DOHH2 (cell line): ENCODE measurements around the gene DLG1.

Source experiments
- H3F3A ChIP-seq: fragments of 200-600 bp; sonication (generic), shearing (Covaris generic); 2 replicates; pipeline ENCODE4 v1.6.0; 2016; ENCODE audit warnings: antibody characterized with exemption, mild to moderate bottlenecking; ENCODE audit not compliant: control insufficient read depth, insufficient read depth
- H3K27ac ChIP-seq: fragments of 200-600 bp; sonication (generic); 2 replicates; pipeline ENCODE4 v1.5.1; 2014; ENCODE audit warnings: low read depth, mild to moderate bottlenecking, low read length, moderate library complexity
- H3K27me3 ChIP-seq: fragments of 200-600 bp; sonication (generic); 2 replicates; pipeline ENCODE4 v1.6.1; 2014; ENCODE audit warnings: mild to moderate bottlenecking, low read length, mixed read lengths; ENCODE audit not compliant: control insufficient read depth
- H3K36me3 ChIP-seq: fragments of 200-600 bp; sonication (generic); 2 replicates; pipeline ENCODE4 v1.6.1; 2014; ENCODE audit warnings: mild to moderate bottlenecking, low read length, moderate library complexity, mixed read lengths; ENCODE audit not compliant: control insufficient read depth
- H3K4me1 ChIP-seq: fragments of 200-600 bp; sonication (generic); 2 replicates; pipeline ENCODE4 v1.6.1; 2014; ENCODE audit warnings: mild to moderate bottlenecking, low read length, mixed read lengths; ENCODE audit not compliant: control insufficient read depth
- H3K4me2 ChIP-seq: fragments of 200-600 bp; sonication (generic); 2 replicates; pipeline ENCODE4 v1.6.0; 2014; ENCODE audit warnings: mild to moderate bottlenecking, low read length, moderate library complexity
- H3K4me3 ChIP-seq: fragments of 200-600 bp; sonication (generic); 2 replicates; pipeline ENCODE4 v1.5.1; 2014; ENCODE audit warnings: mild to moderate bottlenecking, low read length, mixed read lengths
- H3K79me2 ChIP-seq: fragments of 200-600 bp; sonication (generic); 2 replicates; pipeline ENCODE4 v1.6.1; 2014; ENCODE audit warnings: mild to moderate bottlenecking, low read length, mixed read lengths; ENCODE audit not compliant: control insufficient read depth
- H3K9me2 ChIP-seq: fragments of 200-600 bp; sonication (generic); replicated peaks from 2 replicates; pipeline ENCODE4 v1.6.1; 2014; ENCODE audit warnings: mild to moderate bottlenecking, low read length, mixed read lengths; ENCODE audit not compliant: control insufficient read depth
- H3K9me3 ChIP-seq: fragments of 200-600 bp; sonication (generic); 2 replicates; pipeline ENCODE4 v1.6.1; 2014; ENCODE audit warnings: antibody characterized with exemption, low read length, mixed read lengths; ENCODE audit not compliant: control insufficient read depth, insufficient read depth
- H4K20me1 ChIP-seq: fragments of 200-600 bp; sonication (generic); 2 replicates; pipeline ENCODE4 v1.6.0; 2014; ENCODE audit warnings: low read depth, mild to moderate bottlenecking, antibody characterized with exemption, low read length, moderate library complexity; ENCODE audit not compliant: control insufficient read depth, insufficient read depth
- CTCF ChIP-seq: fragments of 200-600 bp; sonication (generic); IDR thresholded peaks from one replicate; pipeline ENCODE4 v1.5.1; 2014; ENCODE audit warnings: antibody characterized with exemption, mild to moderate bottlenecking, low read depth, low read length; ENCODE audit not compliant: poor library complexity, severe bottlenecking
- EZH2phosphoT487 ChIP-seq: fragments of 200-600 bp; sonication (generic); IDR thresholded peaks from 2 replicates; pipeline ENCODE4 v1.6.1; 2017; ENCODE audit warnings: borderline replicate concordance, mild to moderate bottlenecking, antibody characterized with exemption, low read length, moderate library complexity, mixed read lengths

DLG1 gene

DNA sequence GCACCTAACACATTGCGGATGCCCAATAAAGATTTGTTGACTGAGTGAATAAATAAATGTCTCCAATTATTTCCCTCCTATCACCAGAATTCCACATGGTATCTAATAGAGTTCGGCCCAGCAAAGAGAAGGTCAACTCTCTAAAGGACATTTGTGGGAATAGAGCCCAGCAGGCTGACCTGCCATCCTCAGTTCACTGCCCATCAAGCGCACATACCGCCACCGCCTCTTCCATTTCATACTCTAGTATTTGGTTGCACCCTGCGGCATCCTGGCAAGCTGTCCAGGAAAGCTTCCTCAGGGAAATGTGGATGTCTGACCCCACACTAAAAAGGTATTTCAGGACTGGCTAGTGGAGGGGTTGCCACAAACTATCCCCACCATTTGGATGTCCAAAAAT lies 29.8 kb upstream of the DLG1 start:
- Histone ChIP-seq H3K36me3 (no peaks in the 10 kb centered on the region), H3K9me2 (no peaks in the 10 kb centered on the region), H4K20me1 (no peaks in the 10 kb centered on the region), H3K9me3 (no peaks in the 10 kb centered on the region), H3K27me3 (peaks cover 8% of the 10 kb centered on the region; the same call in 1 of the 2 replicates), H3K27ac (no peak overlapping the region), H3K4me3 (no peak overlapping the region), H3K4me2 (no peak overlapping the region), H3F3A (no peaks in the 10 kb centered on the region), H3K4me1 (no peaks in the 10 kb centered on the region), H3K79me2 (no peaks in the 10 kb centered on the region)
- no peak for TF ChIP-seq EZH2phosphoT487
- no peak for TF ChIP-seq CTCF

GRCh38 chr3:197327701-197328100 lies 29.3 kb upstream of the DLG1 start:
- H3K4me3 ChIP-seq: no peak overlapping the region
- H3F3A ChIP-seq: no peaks in the 10 kb centered on the region
- H3K9me2 ChIP-seq: no peaks in the 10 kb centered on the region
- H4K20me1 ChIP-seq: no peaks in the 10 kb centered on the region
- no peaks in the 10 kb centered on the region for H3K9me3 ChIP-seq
- H3K4me1 ChIP-seq: no peaks in the 10 kb centered on the region
- TF ChIP-seq EZH2phosphoT487 (no peak), CTCF (no peak)
- peaks cover 8% of the 10 kb centered on the region; the same call in 1 of the 2 replicates for H3K27me3 ChIP-seq
- H3K4me2 ChIP-seq: no peak overlapping the region
- no peaks in the 10 kb centered on the region for H3K79me2 ChIP-seq
- no peak overlapping the region for H3K27ac ChIP-seq
- no peaks in the 10 kb centered on the region for H3K36me3 ChIP-seq

DNA sequence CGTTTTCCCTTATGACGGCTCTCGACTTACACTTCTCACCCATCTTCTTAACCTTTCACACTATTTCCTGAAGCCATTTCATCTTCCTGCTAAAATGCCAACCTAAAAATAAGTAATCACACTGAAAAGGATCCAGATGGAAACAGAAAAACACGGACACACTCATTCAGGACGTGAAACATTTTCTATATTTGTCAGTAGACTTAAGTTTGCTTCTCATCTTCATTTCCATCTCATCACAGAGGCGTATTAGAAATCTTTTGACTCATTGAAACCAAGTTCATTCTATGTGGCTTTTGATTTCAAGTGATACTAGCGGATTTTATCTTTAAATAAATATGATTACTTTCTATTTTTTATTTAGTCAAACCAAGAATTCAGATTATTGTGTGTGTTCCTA lies 27.4 kb upstream of the DLG1 start:
- H3K4me2 ChIP-seq: no peak overlapping the region
- H3K27ac ChIP-seq: no peak overlapping the region
- H3K9me3 ChIP-seq: no peaks in the 10 kb centered on the region
- no peaks in the 10 kb centered on the region for H3K79me2 ChIP-seq
- H4K20me1 ChIP-seq: no peaks in the 10 kb centered on the region
- no peak for TF ChIP-seq EZH2phosphoT487
- TF ChIP-seq CTCF: no peak
- no peaks in the 10 kb centered on the region for H3K36me3 ChIP-seq
- no peak overlapping the region for H3K4me3 ChIP-seq
- peaks cover 3% of the 10 kb centered on the region; the same call in 1 of the 2 replicates for H3K27me3 ChIP-seq
- no peaks in the 10 kb centered on the region for H3K4me1 ChIP-seq
- no peaks in the 10 kb centered on the region for H3K9me2 ChIP-seq
- no peaks in the 10 kb centered on the region for H3F3A ChIP-seq

GRCh38 chr3:197322149-197322548 lies 23.7 kb upstream of the DLG1 start:
- TF ChIP-seq CTCF (no peak), EZH2phosphoT487 (no peak)
- H3K4me3 ChIP-seq: no peak overlapping the region
- H3K36me3 ChIP-seq: no peaks in the 10 kb centered on the region
- H3K4me2 ChIP-seq: no peak overlapping the region
- H3K9me3 ChIP-seq: no peaks in the 10 kb centered on the region
- no peaks in the 10 kb centered on the region for H3F3A ChIP-seq
- no peaks in the 10 kb centered on the region for H3K79me2 ChIP-seq
- H3K4me1 ChIP-seq: no peaks in the 10 kb centered on the region
- no peak overlapping the region for H3K27ac ChIP-seq
- H3K27me3 ChIP-seq: peaks cover 25% of the 10 kb centered on the region
- H4K20me1 ChIP-seq: no peaks in the 10 kb centered on the region
- H3K9me2 ChIP-seq: no peaks in the 10 kb centered on the region
